ENCODE measurements around the gene EPB41L4B. TPM values are rescaled to one million over a fixed set of nuclear protein-coding genes. Genes with fewer than 3 reads are reported as not detected.
A peak's percentile ranks its signal among the peaks of the same experiment; 100 is the strongest.

EPB41L4B gene
- total and polyA plus RNA-seq, 2 experiments from 2014 or later, result 11.0 to 32.2 TPM

- Mint-ChIP-seq H3K4me1 (peaks cover 7% of the 10 kb centered on the region), H3K27ac (no peak overlapping the region), H3K4me3 (no peak overlapping the region), H3K36me3 (ENCODE audit: low read depth) (no peaks in the 10 kb centered on the region), H3K27me3 (ENCODE audit: insufficient read depth, low read depth, poor library complexity) (peaks cover 7% of the 10 kb centered on the region), H3K9me3 (no peaks in the 10 kb centered on the region)
- H3K4me1 ChIP-seq (ENCODE audit: insufficient read depth), result no peaks in the 10 kb centered on the region
- peak; percentile 89 for ATAC-seq
- no peaks in the 10 kb centered on the region for H3K36me3 ChIP-seq (ENCODE audit: insufficient read depth)
- no peaks in the 10 kb centered on the region for H4K20me1 ChIP-seq (replicated peaks; ENCODE audit: insufficient read depth)
- no peak overlapping the region for H3K27ac ChIP-seq (ENCODE audit: low read depth)
- no peaks in the 10 kb centered on the region for H3K9me2 ChIP-seq (ENCODE audit: insufficient read depth)
- H3K27me3 ChIP-seq (ENCODE audit: insufficient read depth), result no peaks in the 10 kb centered on the region
- no peak overlapping the region for H3K4me2 ChIP-seq
- peak; percentile 53 for DNase-seq (ENCODE audit: low spot score)
- no peak overlapping the region; the same call in 1 of the 2 replicates for H2AFZ ChIP-seq
- TF ChIP-seq CTCF (conservative IDR thresholded peaks at IDR 0.05; ENCODE audit: low read depth in 2 of 2) (peak; percentile 34 to 56), ZNF331 (CRISPR knock-in tag; IDR thresholded peaks at IDR 0.05; ENCODE audit: low read depth) (no peak)
- no peaks in the 10 kb centered on the region for H3K79me2 ChIP-seq (replicated peaks; ENCODE audit: insufficient read depth)
- H3K4me3 ChIP-seq, result no peak overlapping the region
- H3F3A ChIP-seq (replicated peaks; ENCODE audit: low read depth), result no peaks in the 10 kb centered on the region
These were observed 176.8 kb downstream of the EPB41L4B start for GRCh38 chr9:109143881-109144562.

GRCh38 chr9:109141375-109141774, 179.5 kb downstream of the EPB41L4B start:
- H3K9me2 ChIP-seq (ENCODE audit: insufficient read depth), result no peaks in the 10 kb centered on the region
- H3K27ac ChIP-seq (ENCODE audit: low read depth), result no peak overlapping the region
- H3F3A ChIP-seq (replicated peaks; ENCODE audit: low read depth), result no peaks in the 10 kb centered on the region
- no peaks in the 10 kb centered on the region for H3K4me1 ChIP-seq (ENCODE audit: insufficient read depth)
- Mint-ChIP-seq H3K36me3 (ENCODE audit: low read depth) (no peaks in the 10 kb centered on the region), H3K9me3 (no peaks in the 10 kb centered on the region), H3K27me3 (ENCODE audit: insufficient read depth, low read depth, poor library complexity) (peaks cover 9% of the 10 kb centered on the region), H3K4me3 (no peak overlapping the region), H3K4me1 (peaks cover 7% of the 10 kb centered on the region), H3K27ac (no peak overlapping the region)
- H3K27me3 ChIP-seq (ENCODE audit: insufficient read depth), result no peaks in the 10 kb centered on the region
- H3K4me2 ChIP-seq, result no peak overlapping the region
- H4K20me1 ChIP-seq (replicated peaks; ENCODE audit: insufficient read depth), result no peaks in the 10 kb centered on the region
- H3K79me2 ChIP-seq (replicated peaks; ENCODE audit: insufficient read depth), result no peaks in the 10 kb centered on the region
- no peak for ATAC-seq
- no peak overlapping the region for H3K4me3 ChIP-seq
- no peak overlapping the region for H2AFZ ChIP-seq
- no peak for DNase-seq (ENCODE audit: low spot score)
- H3K36me3 ChIP-seq (ENCODE audit: insufficient read depth), result no peaks in the 10 kb centered on the region
- TF ChIP-seq STAT1 (IDR thresholded peaks at IDR 0.05; ENCODE audit: unreplicated experiment) (no peak), ZNF331 (CRISPR knock-in tag; IDR thresholded peaks at IDR 0.05; ENCODE audit: low read depth) (no peak), CREB1 (CRISPR knock-in tag; IDR thresholded peaks at IDR 0.05; ENCODE audit: low read depth) (no peak), NANOG (IDR thresholded peaks at IDR 0.05; ENCODE audit: borderline replicate concordance) (no peak), ZNF114 (CRISPR knock-in tag; IDR thresholded peaks at IDR 0.05) (no peak), JUNB (IDR thresholded peaks at IDR 0.05; ENCODE audit: unreplicated experiment) (no peak), REST (IDR thresholded peaks at IDR 0.05; ENCODE audit: unreplicated experiment) (no peak), ZNF462 (CRISPR knock-in tag; IDR thresholded peaks at IDR 0.05) (no peak)
